Iris pigment epithelial cell (primary cell): ENCODE results near the gene CLIP4.

Experiments used
- DNase-seq: peaks from one replicate; pipeline ENCODE4 v3.0.0-alpha.2; 2011; ENCODE audit warnings: low read depth

CLIP4 gene

DNA sequence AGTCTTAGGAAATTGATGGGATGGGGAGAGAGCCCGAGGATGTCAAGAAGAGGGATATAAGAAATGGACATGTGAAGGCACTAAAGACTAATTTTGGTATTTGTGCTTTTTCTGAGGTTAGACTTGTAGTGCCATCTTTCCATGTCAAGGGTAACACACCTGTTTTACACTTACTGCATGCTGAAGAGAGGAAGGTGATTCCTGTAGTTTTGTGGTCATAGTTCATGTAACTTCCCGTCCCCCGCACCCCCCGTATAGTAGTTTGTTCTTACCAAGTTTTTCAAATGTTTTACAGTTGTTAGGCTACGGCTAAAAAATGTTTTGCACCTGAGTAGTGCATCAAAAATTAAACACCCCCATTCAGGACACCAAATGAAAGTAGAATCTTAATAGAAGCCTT, 73.8 kb downstream of the CLIP4 start:
- no peak for DNase-seq

DNA sequence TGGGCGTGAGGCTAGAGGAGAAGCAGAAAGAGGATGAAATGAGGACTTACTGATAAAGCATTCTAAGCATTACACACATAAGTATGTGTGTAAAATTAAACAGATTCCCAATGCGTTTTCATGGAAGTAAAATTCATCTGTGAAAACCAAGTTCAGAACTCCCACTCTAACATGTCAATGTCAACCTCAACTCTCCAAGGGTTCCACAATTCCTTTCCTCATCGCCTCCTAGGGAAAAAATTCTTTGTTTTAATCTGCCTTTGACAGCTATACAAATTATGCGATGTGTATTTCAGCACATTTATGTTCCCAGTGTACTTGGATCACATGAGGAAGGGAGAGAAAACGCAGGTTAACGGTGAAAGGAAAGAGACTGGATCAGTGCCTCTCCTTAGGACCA, 76.6 kb downstream of the CLIP4 start:
- no peak for DNase-seq

GRCh38 chr2:29192526-29192925, 77.3 kb downstream of the CLIP4 start:
- peak; percentile 64 for DNase-seq

DNA sequence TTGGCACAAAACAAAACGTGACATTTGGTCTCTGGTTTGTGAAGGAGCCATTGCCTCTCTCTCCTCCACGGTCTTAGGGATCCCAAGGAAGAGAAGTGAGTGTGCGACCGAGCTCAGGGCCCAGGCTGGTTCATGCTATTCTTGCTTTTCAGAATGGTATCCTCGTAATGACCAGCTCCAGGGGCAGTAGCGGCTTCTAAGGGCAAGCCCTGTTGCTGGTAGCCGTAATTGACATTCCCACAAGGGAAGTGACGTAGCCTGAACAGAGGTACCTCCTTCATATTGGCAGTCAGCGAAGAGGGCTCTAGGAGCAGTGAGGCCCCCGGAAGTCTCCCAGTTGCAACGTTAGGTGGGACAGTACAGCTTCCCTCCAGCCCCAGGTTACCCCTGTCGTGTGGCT, 77.9 kb downstream of the CLIP4 start:
- DNase-seq: no peak

- DNase-seq: no peak
Observed at GRCh38 chr2:29193681-29194080, 78.5 kb downstream of the CLIP4 start.

- DNase-seq: no peak
Observed at GRCh38 chr2:29195796-29196195, 80.6 kb downstream of the CLIP4 start.

DNA sequence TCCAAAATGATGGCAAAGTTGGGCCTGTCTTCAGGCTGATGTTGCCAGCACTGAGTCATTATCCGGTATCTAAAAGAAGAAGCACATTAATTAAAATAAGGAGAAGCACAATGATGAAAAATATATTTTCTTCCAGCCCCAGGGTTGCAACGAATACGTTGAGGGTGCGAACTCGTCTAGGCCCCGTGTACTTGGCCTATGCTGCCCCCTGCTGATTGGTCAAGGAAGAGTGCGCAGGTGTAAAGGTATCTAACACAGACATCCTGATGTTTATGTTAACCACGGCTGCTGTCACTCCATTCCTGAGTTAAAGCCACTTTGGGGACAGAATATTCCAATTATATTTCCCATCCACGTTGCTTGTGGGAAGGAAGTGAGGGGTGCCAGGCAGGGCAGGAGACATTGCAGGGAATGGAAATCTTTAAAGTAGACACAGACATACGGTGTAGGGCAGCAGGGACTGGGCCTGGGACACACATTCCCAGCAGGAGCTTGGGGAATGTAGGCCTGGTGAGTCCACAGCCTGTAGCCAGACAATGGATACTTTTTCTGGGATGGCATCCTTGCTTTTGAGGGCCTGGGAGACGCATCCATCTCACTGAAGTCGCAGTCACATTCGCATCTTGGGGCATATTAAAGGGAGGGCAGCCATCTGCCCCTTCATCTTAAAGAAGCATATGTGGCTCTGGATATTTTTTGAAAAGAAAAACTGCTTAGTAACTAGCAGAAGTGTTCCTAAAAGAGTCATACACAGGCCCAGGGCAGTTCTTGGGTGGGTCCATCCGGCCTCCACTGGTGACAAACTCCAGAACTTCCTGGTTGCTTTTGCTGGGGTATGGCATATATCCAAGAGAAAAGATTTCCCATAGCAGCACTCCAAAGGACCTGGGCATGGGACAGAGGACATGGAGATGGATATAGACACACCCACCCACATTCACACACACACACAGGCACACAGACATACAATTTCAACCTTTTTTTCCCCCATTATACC, 81.9 kb downstream of the CLIP4 start:
- DNase-seq: peak; percentile 51

DNA sequence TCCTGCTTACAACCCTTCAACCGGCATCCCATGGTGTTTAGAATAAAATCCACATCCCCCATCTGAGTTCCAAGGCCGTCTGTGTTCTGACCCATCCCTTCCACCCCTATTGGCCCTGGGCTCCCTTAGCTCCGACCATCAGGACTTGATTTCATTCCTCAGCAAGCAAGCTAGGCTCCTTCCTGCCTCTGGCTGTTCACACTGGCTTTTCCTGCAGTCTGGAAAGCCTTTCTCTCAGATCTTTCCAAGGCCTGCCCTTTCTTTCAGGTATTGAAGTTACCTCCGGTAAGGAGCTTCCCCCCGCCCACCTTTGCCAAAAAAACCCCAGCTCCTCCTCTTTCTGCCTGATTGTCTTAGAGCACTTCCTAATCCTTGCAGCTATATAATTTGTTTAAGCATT, 86.8 kb downstream of the CLIP4 start:
- DNase-seq: no peak

- no peak for DNase-seq
Observed at GRCh38 chr2:29202819-29203495, 87.7 kb downstream of the CLIP4 start.

DNA sequence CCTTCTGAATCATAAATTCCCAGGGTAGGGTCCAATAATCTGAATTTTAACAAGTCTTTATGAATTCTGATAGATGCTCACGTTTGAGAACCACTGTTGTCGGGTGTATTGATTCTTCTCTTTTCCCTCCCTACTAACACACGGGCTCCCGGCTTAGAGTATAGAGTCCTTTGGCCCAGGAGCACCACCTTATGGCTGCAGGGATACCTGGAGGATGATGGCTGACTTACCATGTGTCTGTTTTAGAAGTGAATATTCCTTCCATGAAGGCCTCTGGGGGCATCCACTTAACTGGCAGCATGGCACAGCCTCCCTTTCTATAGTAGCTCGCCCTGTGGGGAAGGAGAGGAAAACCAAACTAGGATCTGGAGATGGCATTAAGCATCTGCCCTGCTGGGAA, 91.7 kb downstream of the CLIP4 start:
- DNase-seq: no peak

DNA sequence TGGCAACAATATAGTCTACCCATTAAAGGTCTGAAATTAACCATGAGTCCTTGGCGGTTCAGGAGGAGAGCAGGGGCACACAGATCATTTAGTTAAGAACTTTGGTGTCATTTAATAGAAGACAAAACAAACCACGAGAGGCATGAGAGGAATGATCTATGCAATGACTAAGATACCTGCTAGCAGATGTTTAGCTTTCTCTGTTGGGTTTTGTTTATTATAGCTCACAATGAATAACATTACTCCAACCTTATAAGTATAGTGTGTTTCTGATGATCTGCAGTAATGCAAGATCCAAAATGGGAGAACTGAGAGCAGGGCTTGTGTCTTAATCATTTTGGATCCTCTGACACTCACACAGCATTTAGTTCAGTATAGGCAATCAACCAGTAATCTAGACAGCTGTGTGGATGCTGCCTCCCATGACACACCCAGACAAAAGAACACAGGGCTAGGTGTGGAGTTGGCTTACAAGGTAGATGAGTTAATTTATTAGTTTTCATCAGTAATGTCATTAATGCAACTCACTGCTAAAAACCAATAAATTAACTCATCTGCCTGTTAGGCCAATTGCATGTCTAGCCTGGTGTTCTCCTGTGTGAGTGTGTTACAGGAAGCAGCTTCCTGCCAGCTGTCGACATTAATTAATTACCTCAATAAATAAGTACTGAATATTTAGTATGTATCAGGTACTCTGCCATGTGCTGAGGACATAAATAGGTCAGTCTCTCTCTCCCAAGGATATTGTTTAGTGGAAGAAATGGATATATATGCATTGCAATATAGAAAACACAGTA, 92.3 kb downstream of the CLIP4 start:
- no peak for DNase-seq

DNA sequence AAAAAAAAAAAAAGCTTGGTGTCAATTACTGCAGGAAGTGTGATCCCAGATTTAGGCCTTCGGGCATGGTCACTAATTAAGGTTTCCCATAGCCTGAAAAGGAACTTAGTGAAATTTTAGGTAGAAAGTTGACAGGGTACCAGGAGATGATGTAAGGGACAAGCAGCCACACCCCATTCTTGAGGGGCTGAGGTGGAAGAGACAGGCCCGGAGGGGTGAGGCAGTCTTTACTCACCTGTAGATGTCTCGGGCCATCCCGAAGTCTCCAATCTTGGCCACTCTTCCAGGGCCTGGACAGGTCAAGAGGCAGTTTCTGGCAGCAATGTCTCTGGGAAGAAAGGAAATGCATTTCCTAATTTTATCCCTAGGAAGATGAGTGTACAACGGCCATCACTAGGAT, 94.3 kb downstream of the CLIP4 start:
- no peak for DNase-seq

GRCh38 chr2:29212009-29212408, 96.8 kb downstream of the CLIP4 start:
- no peak for DNase-seq

GRCh38 chr2:29213888-29214291, 98.7 kb downstream of the CLIP4 start:
- no peak for DNase-seq

DNA sequence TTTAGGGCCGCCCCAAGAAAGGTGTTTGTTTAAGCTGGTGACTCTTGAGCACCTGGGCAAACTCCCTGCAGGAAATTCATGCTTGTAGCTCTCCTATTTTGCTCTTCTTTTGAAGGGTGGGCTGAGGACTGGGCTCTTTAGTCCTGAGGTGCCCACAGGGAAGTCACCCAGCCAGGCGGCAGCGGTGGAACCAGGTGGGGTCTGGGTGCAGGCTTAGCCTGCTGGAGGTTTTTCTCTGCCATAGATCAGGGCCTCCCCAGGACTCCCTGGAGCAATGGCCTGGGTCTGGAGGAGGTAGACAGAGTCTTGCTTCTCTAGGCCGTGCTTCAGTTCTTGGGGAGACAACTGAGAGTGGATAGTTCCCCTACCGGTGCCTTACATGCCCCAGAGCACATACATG, 99.9 kb downstream of the CLIP4 start:
- DNase-seq: no peak

GRCh38 chr2:29215739-29216608, 100.8 kb downstream of the CLIP4 start:
- DNase-seq: no peak

DNA sequence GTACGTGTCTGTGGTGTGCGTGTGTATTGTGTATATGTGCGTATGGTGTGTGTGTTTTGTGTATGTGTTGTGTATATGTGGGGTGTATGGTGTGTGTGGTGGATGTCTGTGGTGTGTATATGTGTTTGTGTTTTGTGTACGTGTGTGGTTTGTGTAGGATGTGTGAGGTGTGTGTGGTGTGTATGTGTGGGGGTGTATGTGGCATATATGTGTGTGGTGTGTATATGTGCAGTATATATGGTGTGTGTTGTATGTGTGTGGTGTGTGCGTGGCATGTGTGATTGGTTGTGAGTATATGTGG, 101.3 kb downstream of the CLIP4 start:
- no peak for DNase-seq

- DNase-seq: no peak
Observed at GRCh38 chr2:29218071-29218470, 102.9 kb downstream of the CLIP4 start.

- DNase-seq: no peak
Observed at GRCh38 chr2:29218550-29219125, 103.4 kb downstream of the CLIP4 start.

GRCh38 chr2:29219374-29219773, 104.2 kb downstream of the CLIP4 start:
- DNase-seq: no peak

GRCh38 chr2:29220506-29221270, 105.5 kb downstream of the CLIP4 start:
- DNase-seq: no peak
